Measurements from ENCODE around the gene RPL37A.

RPL37A gene

GRCh38 chr2:216545359-216545758 lies 46.7 kb downstream of the RPL37A start:
- H4K20me1 ChIP-seq (ENCODE audit: insufficient read depth, low read length): no peaks in the 10 kb centered on the region
- no peak overlapping the region for H3K4me2 ChIP-seq (ENCODE audit: low read length)
- no peaks in the 10 kb centered on the region for H3K79me2 ChIP-seq (ENCODE audit: low read length)
- H3K9ac ChIP-seq (ENCODE audit: low read length): no peak overlapping the region
- no peak overlapping the region for H2AFZ ChIP-seq (ENCODE audit: low read depth, low read length)
- H3K27me3 ChIP-seq (ENCODE audit: low read depth, low read length): 0 out of 2 replicates have a peak, but pooled peaks cover 3% of the 10 kb centered on the region
- no peaks in the 10 kb centered on the region for H3K9me3 ChIP-seq (ENCODE audit: insufficient read depth, low read length)
- TF ChIP-seq EZH2phosphoT487 (IDR thresholded peaks at IDR 0.05; ENCODE audit: low read depth) (no peak), CTCF (IDR thresholded peaks at IDR 0.05; ENCODE audit: low read depth, low read length) (no peak)
- H3K27ac ChIP-seq (ENCODE audit: low read length): no peak overlapping the region
- H3K4me1 ChIP-seq (ENCODE audit: low read length): no peaks in the 10 kb centered on the region
- no peaks in the 10 kb centered on the region for H3K36me3 ChIP-seq (replicated peaks; ENCODE audit: low read depth, low read length)
- H3K4me3 ChIP-seq (ENCODE audit: low read length): no peak overlapping the region

GRCh38 chr2:216546241-216546640 lies 47.6 kb downstream of the RPL37A start:
- Histone ChIP-seq H3K4me2 (ENCODE audit: low read length) (no peak overlapping the region), H3K9me3 (ENCODE audit: insufficient read depth, low read length) (no peaks in the 10 kb centered on the region), H3K27ac (ENCODE audit: low read length) (no peak overlapping the region), H3K36me3 (replicated peaks; ENCODE audit: low read depth, low read length) (no peaks in the 10 kb centered on the region), H3K79me2 (ENCODE audit: low read length) (no peaks in the 10 kb centered on the region), H3K4me1 (ENCODE audit: low read length) (no peaks in the 10 kb centered on the region), H3K9ac (ENCODE audit: low read length) (no peak overlapping the region), H4K20me1 (ENCODE audit: insufficient read depth, low read length) (no peaks in the 10 kb centered on the region), H3K4me3 (ENCODE audit: low read length) (no peak overlapping the region), H3K27me3 (ENCODE audit: low read depth, low read length) (0 out of 2 replicates have a peak, but pooled peaks cover 3% of the 10 kb centered on the region), H2AFZ (ENCODE audit: low read depth, low read length) (no peak overlapping the region)
- no peak for TF ChIP-seq CTCF (IDR thresholded peaks at IDR 0.05; ENCODE audit: low read depth, low read length)
- no peak for TF ChIP-seq EZH2phosphoT487 (IDR thresholded peaks at IDR 0.05; ENCODE audit: low read depth)

DNA sequence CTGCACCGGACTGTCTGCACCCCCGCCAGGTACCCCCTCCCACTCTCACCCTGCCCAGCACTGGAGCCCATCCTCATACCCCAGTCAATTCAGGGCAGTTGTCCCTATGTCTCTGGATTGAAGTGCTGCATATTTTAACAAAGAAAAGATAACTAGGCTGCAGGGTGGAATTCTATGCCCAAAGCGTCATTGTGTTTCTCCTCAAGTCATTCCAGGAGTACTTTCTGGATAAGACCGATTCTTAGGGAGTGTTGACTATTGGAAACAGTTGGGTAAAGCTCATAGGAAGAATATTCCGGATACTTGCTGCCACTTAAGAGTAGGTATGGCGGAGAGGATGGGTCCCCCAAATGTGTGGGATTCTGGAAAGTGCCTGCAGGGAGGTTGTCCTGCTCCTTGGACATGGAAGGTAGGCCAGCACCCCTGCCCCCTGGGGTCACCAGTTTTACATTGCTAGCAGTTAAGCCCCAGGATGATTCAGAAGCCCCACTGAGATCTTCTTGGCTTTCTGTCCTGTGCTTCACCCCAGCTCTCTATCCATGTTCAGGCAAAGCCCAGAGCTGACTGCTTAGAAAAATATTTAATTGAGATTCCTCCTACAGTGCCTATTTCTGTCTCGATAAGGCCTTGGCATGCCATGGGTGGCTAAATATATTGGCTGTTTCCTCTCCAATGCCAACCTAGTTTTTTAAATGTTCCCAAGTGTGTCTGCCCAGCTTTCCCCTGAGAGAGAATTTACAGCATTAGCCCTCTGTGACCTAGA lies 48.2 kb downstream of the RPL37A start:
- no peaks in the 10 kb centered on the region for H3K36me3 ChIP-seq (replicated peaks; ENCODE audit: low read depth, low read length)
- H3K9me3 ChIP-seq (ENCODE audit: insufficient read depth, low read length): no peaks in the 10 kb centered on the region
- 0 out of 2 replicates have a peak, but pooled peaks cover 3% of the 10 kb centered on the region for H3K27me3 ChIP-seq (ENCODE audit: low read depth, low read length)
- H3K9ac ChIP-seq (ENCODE audit: low read length): no peak overlapping the region
- H4K20me1 ChIP-seq (ENCODE audit: insufficient read depth, low read length): no peaks in the 10 kb centered on the region
- H3K4me2 ChIP-seq (ENCODE audit: low read length): no peak overlapping the region
- TF ChIP-seq EZH2phosphoT487 (IDR thresholded peaks at IDR 0.05; ENCODE audit: low read depth): no peak
- no peak for TF ChIP-seq CTCF (IDR thresholded peaks at IDR 0.05; ENCODE audit: low read depth, low read length)
- H2AFZ ChIP-seq (ENCODE audit: low read depth, low read length): no peak overlapping the region
- H3K4me3 ChIP-seq (ENCODE audit: low read length): no peak overlapping the region
- H3K27ac ChIP-seq (ENCODE audit: low read length): no peak overlapping the region
- no peaks in the 10 kb centered on the region for H3K79me2 ChIP-seq (ENCODE audit: low read length)
- H3K4me1 ChIP-seq (ENCODE audit: low read length): no peaks in the 10 kb centered on the region

DNA sequence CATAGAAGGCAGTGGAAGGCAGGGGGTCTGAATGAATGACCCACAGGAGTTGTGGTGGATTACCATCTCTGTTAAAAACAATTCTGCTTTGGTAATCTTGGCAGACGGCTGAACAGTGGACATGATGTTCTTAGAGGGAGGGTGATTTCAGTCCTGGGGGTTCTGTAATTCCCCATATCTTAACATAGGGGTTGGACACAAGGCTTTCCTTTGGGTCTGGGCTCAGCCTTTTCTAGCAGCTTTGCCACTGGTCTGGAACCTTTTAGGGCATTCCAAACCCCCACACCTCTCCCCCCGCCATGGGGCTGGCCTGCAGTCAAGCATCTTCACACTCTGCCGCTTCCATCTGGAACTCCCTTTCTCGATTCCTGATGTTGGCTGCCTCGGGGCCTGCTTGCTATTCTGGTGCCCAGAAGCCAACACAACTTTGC lies 50.3 kb downstream of the RPL37A start:
- Histone ChIP-seq H4K20me1 (ENCODE audit: insufficient read depth, low read length) (no peaks in the 10 kb centered on the region), H3K27ac (ENCODE audit: low read length) (no peak overlapping the region), H3K4me2 (ENCODE audit: low read length) (no peak overlapping the region), H3K4me1 (ENCODE audit: low read length) (no peaks in the 10 kb centered on the region), H3K9me3 (ENCODE audit: insufficient read depth, low read length) (no peaks in the 10 kb centered on the region), H3K4me3 (ENCODE audit: low read length) (no peak overlapping the region), H2AFZ (ENCODE audit: low read depth, low read length) (no peak overlapping the region), H3K9ac (ENCODE audit: low read length) (no peak overlapping the region), H3K36me3 (replicated peaks; ENCODE audit: low read depth, low read length) (no peaks in the 10 kb centered on the region), H3K27me3 (ENCODE audit: low read depth, low read length) (0 out of 2 replicates have a peak, but pooled peaks cover 3% of the 10 kb centered on the region), H3K79me2 (ENCODE audit: low read length) (no peaks in the 10 kb centered on the region)
- TF ChIP-seq EZH2phosphoT487 (IDR thresholded peaks at IDR 0.05; ENCODE audit: low read depth) (no peak), CTCF (IDR thresholded peaks at IDR 0.05; ENCODE audit: low read depth, low read length) (no peak)
